Upper lobe of left lung (tissue), 6 donors: ENCODE data around the gene PINK1. TPM values are rescaled to one million over a fixed set of nuclear protein-coding genes. Genes with fewer than 3 reads are reported as not detected.

Experiments
- ATAC-seq, 2 donors: fragments of 200-7000 bp; cut with Tn5 transposase; one replicate each; pipeline ENCODE4 v1.9.1; 2022; ENCODE audit warnings: mild to moderate bottlenecking in 2 of 2, moderate library complexity in 2 of 2; ENCODE audit not compliant: low FRiP score in 2 of 2
- DNase-seq, 2 donors: peaks; one replicate each; pipeline ENCODE4 v3.0.0-alpha.2; 2019 to 2020
- H3K27ac ChIP-seq, 4 donors: fragments of 200-600 bp; sonication (generic); one replicate each; pipeline ENCODE4 v1.5.1; 2016 to 2019
- H3K27me3 ChIP-seq, 4 donors: fragments of 200-600 bp; sonication (generic); one replicate each; pipeline ENCODE4 v1.5.1; 2017 to 2019
- H3K36me3 ChIP-seq, 4 donors: fragments of 200-600 bp; sonication (generic); one replicate each; pipeline ENCODE4 v1.5.1; 2016 to 2019
- H3K4me1 ChIP-seq, 4 donors: fragments of 200-600 bp; sonication (generic); one replicate each; pipeline ENCODE4 v1.5.1; 2018 to 2019
- H3K4me3 ChIP-seq, 4 donors: fragments of 200-600 bp; sonication (generic); one replicate each; pipeline ENCODE4 v1.5.1; 2017 to 2019; ENCODE audit warnings: mild to moderate bottlenecking in 2 of 4, moderate library complexity in 1 of 4
- H3K9me3 ChIP-seq, 4 donors: fragments of 200-600 bp; sonication (generic); one replicate each; pipeline ENCODE4 v1.5.1; 2018 to 2019
- EP300 ChIP-seq, 4 donors: sonication (generic); formaldehyde crosslinking; IDR thresholded peaks; one replicate each; pipeline ENCODE4 v1.5.1; 2017; ENCODE audit warnings: antibody characterized with exemption in 4 of 4, control low read depth in 2 of 4
- POLR2A ChIP-seq, 4 donors: fragments of 450-650 bp; IDR thresholded peaks; one replicate each; pipeline ENCODE4 v1.5.1; 2016 to 2017; ENCODE audit warnings: antibody characterized with exemption in 4 of 4, mild to moderate bottlenecking in 2 of 4
- POLR2AphosphoS5 ChIP-seq, 2 donors: sonication (generic); formaldehyde crosslinking; IDR thresholded peaks; one replicate each; pipeline ENCODE4 v1.5.1; 2017; ENCODE audit warnings: antibody characterized with exemption in 2 of 2
- WGBS, 2 donors: methylation state at CpG; one replicate each; pipeline ENCODE4 v1.1.5; 2017 to 2018; 5-methylcytosine and 5-hydroxymethylcytosine counted together
- total RNA-seq, 6 donors: library from RNA; depleted of rRNA in 4 of 6; stranded (reverse); fragments of >200 nt in 4 of 6; gene quantifications; one replicate each; pipeline versions ENCODE4 v1.1.0 to v1.2.1, GENCODE V29; 2016 to 2021
- TF ChIP-seq, protein P1 (sequence below), 6 experiments: fragments of 450-650 bp in 4 of 6; fragments of 200-600 bp in 2 of 6; sonication (generic) in 2 of 6; IDR thresholded peaks; one replicate each; pipeline ENCODE4 v1.5.1; 2016 to 2019; ENCODE audit warnings: antibody characterized with exemption in 6 of 6
- donor health status: DM: no; HTN: no; CAD: no; lungs with moderate emphysema.
- donor health status: DM: no; HTN: yes; CAD: no; lungs with severe emphysema.

Gene PINK1
- total RNA-seq, 6 donors from 2014 or later = 62.8 to 118 (median 86.2) TPM

DNA sequence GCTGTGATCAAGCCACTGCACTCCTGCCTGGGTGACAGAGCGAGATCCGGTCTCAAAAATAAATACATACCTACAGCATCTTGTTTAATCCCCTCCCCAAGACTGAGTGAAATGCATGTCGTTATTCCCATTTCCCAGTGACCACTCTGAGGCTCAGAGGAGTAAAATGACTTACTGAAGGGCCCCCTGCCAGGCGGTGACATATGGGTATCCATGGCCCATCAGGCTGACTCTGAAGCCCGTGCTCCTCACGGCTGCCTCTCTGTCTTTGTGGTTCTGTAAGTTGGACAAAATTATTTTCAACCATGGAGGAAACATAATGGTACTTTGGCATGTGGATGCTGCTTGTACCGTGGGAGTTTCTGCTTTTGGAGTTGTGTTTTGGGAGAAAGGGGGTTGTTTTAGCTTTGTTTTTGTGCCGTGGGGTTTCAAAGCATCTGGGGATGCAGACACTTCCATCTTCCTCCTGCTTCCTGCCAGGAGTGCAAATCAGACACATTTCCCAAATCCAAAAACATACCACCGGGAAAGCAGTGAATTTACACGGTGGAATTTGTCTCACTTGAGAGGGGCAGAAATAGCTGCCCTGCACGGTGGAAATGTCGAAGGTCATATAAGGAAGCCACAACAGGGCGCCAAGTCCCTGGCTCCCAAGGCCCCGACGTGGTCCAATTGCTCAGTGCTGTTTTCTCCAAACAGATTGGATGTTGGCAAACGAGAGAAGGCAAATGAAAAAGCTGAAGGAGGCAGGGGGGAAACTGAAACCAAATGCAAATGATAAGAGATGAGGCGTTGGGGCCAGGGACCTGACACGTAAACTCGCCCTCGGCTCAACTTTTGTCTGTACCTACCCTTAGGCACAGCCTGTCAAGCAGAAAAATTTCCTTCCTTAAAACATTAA is 17.1 kb upstream of the PINK1 start:
- H3K27ac ChIP-seq = no peak overlapping the region
- no peak for ATAC-seq
- H3K4me1 ChIP-seq = no peaks in the 10 kb centered on the region
- DNase-seq = no peak
- H3K27me3 ChIP-seq = no peaks in the 10 kb centered on the region
- no peak overlapping the region for H3K4me3 ChIP-seq
- TF ChIP-seq, protein P1, sequence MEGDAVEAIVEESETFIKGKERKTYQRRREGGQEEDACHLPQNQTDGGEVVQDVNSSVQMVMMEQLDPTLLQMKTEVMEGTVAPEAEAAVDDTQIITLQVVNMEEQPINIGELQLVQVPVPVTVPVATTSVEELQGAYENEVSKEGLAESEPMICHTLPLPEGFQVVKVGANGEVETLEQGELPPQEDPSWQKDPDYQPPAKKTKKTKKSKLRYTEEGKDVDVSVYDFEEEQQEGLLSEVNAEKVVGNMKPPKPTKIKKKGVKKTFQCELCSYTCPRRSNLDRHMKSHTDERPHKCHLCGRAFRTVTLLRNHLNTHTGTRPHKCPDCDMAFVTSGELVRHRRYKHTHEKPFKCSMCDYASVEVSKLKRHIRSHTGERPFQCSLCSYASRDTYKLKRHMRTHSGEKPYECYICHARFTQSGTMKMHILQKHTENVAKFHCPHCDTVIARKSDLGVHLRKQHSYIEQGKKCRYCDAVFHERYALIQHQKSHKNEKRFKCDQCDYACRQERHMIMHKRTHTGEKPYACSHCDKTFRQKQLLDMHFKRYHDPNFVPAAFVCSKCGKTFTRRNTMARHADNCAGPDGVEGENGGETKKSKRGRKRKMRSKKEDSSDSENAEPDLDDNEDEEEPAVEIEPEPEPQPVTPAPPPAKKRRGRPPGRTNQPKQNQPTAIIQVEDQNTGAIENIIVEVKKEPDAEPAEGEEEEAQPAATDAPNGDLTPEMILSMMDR (IDR thresholded peaks at IDR 0.05) = no peak
- TF ChIP-seq POLR2AphosphoS5 (IDR thresholded peaks at IDR 0.05) = no peak
- no peaks in the 10 kb centered on the region for H3K36me3 ChIP-seq
- H3K9me3 ChIP-seq = no peaks in the 10 kb centered on the region
- 48 to 53% methylated on average over 18 to 20 of the region's 20 CpGs for WGBS, 2 donors

DNA sequence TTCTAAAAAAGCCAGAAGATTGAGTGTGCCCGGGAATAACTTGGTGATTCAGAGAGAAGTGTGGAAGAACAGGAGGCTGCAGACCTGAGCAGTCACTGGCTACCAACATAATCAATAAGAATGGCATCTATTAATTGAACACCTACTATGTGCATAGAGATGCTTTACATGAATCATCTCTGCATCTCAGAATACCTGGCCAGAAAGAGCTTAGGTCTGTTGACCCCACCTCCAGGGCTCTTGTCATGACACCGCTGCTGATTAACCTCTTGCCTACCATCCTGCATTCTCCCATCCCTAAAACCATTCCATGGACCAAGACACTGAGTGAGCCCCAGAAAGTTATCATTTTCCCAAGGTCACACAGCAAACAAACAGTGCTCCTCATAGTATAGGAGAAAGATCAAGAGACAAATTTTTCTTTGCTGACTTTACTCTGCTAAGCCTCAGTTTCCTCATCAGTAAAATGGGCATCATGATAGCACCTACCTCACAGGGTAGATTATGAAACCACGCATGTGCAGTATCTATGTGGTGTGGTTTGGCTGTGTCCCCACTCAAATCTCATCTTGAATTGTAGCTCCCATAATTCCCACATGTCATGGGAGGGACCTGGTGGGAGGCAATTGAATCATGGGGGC is 16.3 kb upstream of the PINK1 start:
- DNase-seq (no peak), ATAC-seq (no peak)
- TF ChIP-seq POLR2A (IDR thresholded peaks at IDR 0.05) = no peak
- no peak for TF ChIP-seq POLR2AphosphoS5 (IDR thresholded peaks at IDR 0.05)
- TF ChIP-seq, protein P1 (IDR thresholded peaks at IDR 0.05) = no peak
- no peak for TF ChIP-seq EP300 (IDR thresholded peaks at IDR 0.05)
- Histone ChIP-seq H3K27ac (no peak overlapping the region), H3K27me3 (no peaks in the 10 kb centered on the region), H3K4me1 (no peaks in the 10 kb centered on the region), H3K36me3 (no peaks in the 10 kb centered on the region), H3K4me3 (no peak overlapping the region), H3K9me3 (no peaks in the 10 kb centered on the region)
- WGBS, 2 donors = 71 to 76% methylated on average over 3 of the region's 3 CpGs

DNA sequence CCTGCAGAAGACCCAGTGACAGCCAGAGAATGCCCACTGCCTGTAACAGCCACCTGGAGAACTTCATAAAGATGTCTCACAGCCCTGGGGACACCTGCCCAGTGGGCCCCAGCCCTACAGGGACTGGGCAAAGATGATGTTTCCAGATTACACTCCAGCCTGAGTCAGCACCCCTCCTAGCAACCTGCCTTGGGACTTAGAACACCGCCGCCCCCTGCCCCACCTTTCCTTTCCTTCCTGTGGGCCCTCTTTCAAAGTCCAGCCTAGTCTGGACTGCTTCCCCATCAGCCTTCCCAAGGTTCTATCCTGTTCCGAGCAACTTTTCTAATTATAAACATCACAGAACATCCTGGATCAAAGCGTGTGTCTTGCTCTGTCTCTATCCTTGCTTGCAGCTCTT is 14.7 kb upstream of the PINK1 start:
- DNase-seq = no peak
- Histone ChIP-seq H3K27me3 (no peaks in the 10 kb centered on the region), H3K4me3 (no peak overlapping the region), H3K36me3 (no peaks in the 10 kb centered on the region), H3K4me1 (no peaks in the 10 kb centered on the region), H3K27ac (no peak overlapping the region), H3K9me3 (no peaks in the 10 kb centered on the region)
- no peak for TF ChIP-seq POLR2A (IDR thresholded peaks at IDR 0.05)
- no peak for TF ChIP-seq POLR2AphosphoS5 (IDR thresholded peaks at IDR 0.05)
- no peak for TF ChIP-seq EP300 (IDR thresholded peaks at IDR 0.05)
- TF ChIP-seq, protein P1 (IDR thresholded peaks at IDR 0.05) = no peak
- 44 to 57% methylated on average over 4 of the region's 4 CpGs for WGBS, 2 donors
- no peak for ATAC-seq

DNA sequence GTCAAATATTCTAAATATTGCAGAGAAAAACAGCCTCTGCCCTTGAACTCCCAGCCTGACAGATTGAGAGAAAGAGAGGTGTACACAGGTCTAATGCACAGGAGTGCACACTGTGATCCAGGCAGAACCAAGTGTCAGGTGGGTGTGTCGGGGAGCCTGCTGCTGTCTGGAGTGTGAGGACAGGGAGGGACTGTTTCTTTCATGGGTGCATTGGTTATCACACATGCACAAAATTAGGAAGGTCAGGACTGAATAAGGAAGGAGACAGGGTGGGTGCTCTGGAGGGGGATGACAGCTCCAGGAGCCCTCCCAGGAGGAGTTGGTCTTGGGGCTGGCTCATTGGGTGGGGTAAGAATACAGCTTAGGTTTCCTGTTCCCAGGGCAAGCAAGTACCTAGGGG is 13.3 kb upstream of the PINK1 start:
- Histone ChIP-seq H3K4me3 (no peak overlapping the region), H3K27me3 (no peaks in the 10 kb centered on the region), H3K36me3 (no peaks in the 10 kb centered on the region), H3K27ac (no peak overlapping the region), H3K9me3 (no peaks in the 10 kb centered on the region), H3K4me1 (no peaks in the 10 kb centered on the region)
- peak in 1 of 2 donors; percentile 40 for ATAC-seq
- no peak for DNase-seq
- WGBS, 2 donors = 71 to 91% methylated on average over 1 of the region's 1 CpG
- TF ChIP-seq, protein P1 (IDR thresholded peaks at IDR 0.05) = no peak
- TF ChIP-seq EP300 (IDR thresholded peaks at IDR 0.05) (no peak), POLR2AphosphoS5 (IDR thresholded peaks at IDR 0.05) (no peak), POLR2A (IDR thresholded peaks at IDR 0.05) (no peak)
